Measurements from ENCODE around the gene NAE1. TPM values are rescaled to one million over a fixed set of nuclear protein-coding genes. Genes with fewer than 3 reads are reported as not detected.

Gene NAE1
- total and polyA plus RNA-seq, 12 donors = 30.9 to 94.7 (median 50.4) TPM

- H3K36me3 ChIP-seq (replicated peaks in 1 of 2) = no peaks in the 10 kb centered on the region
- no peak overlapping the region for H3K4me3 ChIP-seq
- TF ChIP-seq CTCF (IDR thresholded peaks at IDR 0.05) (no peak), POLR2A (IDR thresholded peaks at IDR 0.05) (no peak)
- peak in 1 of 7 donors; percentile 1 for DNase-seq
- H3K9me3 ChIP-seq (replicated peaks in 1 of 3) = no peaks in the 10 kb centered on the region
- peaks cover 22% of the 10 kb centered on the region for H3K27me3 ChIP-seq
- intact Hi-C loops (cut with DNase I) = loop anchor here in 1 of 2 donors (10.0 kb wide), 1 partner anchor 121 kb away; no protein-coding TSS in a partner anchor
- H3K4me1 ChIP-seq (replicated peaks in 1 of 2) = peaks cover 8 to 11% of the 10 kb centered on the region in 2 donors
- WGBS, 4 donors = 86 to 100% (median 90%) methylated on average over 1 of the region's 1 CpG
- H3K27ac ChIP-seq = no peak overlapping the region
Observed at GRCh38 chr16:66846266-66846665, 15.5 kb upstream of the NAE1 start.

GRCh38 chr16:66845791-66846221, 15.0 kb upstream of the NAE1 start:
- TF ChIP-seq POLR2A (IDR thresholded peaks at IDR 0.05) = no peak
- DNase-seq = peak in 5 of 7 donors; percentile 11 to 47 (median 28)
- H3K9me3 ChIP-seq (replicated peaks in 1 of 3) = no peaks in the 10 kb centered on the region
- peaks cover 8 to 11% of the 10 kb centered on the region in 2 donors for H3K4me1 ChIP-seq (replicated peaks in 1 of 2)
- H3K27me3 ChIP-seq = peaks cover 22% of the 10 kb centered on the region
- intact Hi-C loops (cut with DNase I) = loop anchor here in 1 of 2 donors (10.0 kb wide), 1 partner anchor 121 kb away; no protein-coding TSS in a partner anchor
- 24 to 51% (median 43%) methylated on average over 5 to 9 of the region's 9 CpGs for WGBS, 4 donors
- H3K4me3 ChIP-seq = no peak overlapping the region
- H3K27ac ChIP-seq = no peak overlapping the region
- H3K36me3 ChIP-seq (replicated peaks in 1 of 2) = no peaks in the 10 kb centered on the region

- H3K9me3 ChIP-seq (replicated peaks in 1 of 3) = no peaks in the 10 kb centered on the region
- H3K27me3 ChIP-seq = peaks cover 22% of the 10 kb centered on the region
- peak overlapping the region in 1 of 4 donors; percentile 52 for H3K4me3 ChIP-seq
- H3K4me1 ChIP-seq (replicated peaks in 1 of 2) = peaks cover 8 to 11% of the 10 kb centered on the region in 2 donors
- intact Hi-C loops (cut with DNase I) = loop anchor here in 1 of 2 donors (10.0 kb wide), 1 partner anchor 120 kb away; no protein-coding TSS in a partner anchor
- H3K36me3 ChIP-seq (replicated peaks in 1 of 2) = no peaks in the 10 kb centered on the region
- WGBS, 4 donors = 12 to 17% (median 16%) methylated on average over 7 to 10 of the region's 10 CpGs
- DNase-seq = no peak
- TF ChIP-seq CTCF (IDR thresholded peaks at IDR 0.05) (no peak), POLR2A (IDR thresholded peaks at IDR 0.05) (no peak)
- H3K27ac ChIP-seq = no peak overlapping the region
Observed at GRCh38 chr16:66845080-66845410, 14.3 kb upstream of the NAE1 start.

GRCh38 chr16:66844342-66845079, 13.7 kb upstream of the NAE1 start, which contains the start of gene CA7:
Gene CA7 (plus strand): TSS chr16:66844414. CDS start chr16:66844488, 74 bp downstream.
- Histone ChIP-seq H3K27ac (no peak within 1 kb of the TSS), H3K27me3 (peaks cover 22% of the 10 kb centered on the region), H3K9me3 (replicated peaks in 1 of 3) (no peaks in the 10 kb centered on the region), H3K4me1 (replicated peaks in 1 of 2) (peaks cover 8 to 11% of the 10 kb centered on the region in 2 donors), H3K4me3 (peak within 1 kb of the TSS in 2 of 4 donors; percentile 22 to 52), H3K36me3 (replicated peaks in 1 of 2) (no peaks in the 10 kb centered on the region)
- peak in 2 of 7 donors; percentile 13 to 30 for DNase-seq
- intact Hi-C loops (cut with DNase I) = loop anchor here in 1 of 2 donors (10.0 kb wide), 1 partner anchor 120 kb away; no protein-coding TSS in a partner anchor
- no peak for TF ChIP-seq POLR2A (IDR thresholded peaks at IDR 0.05)
- TF ChIP-seq CTCF (IDR thresholded peaks at IDR 0.05) = no peak
- WGBS, 4 donors = 1 to 2% (median 1%) methylated on average over 21 to 79 of the region's 79 CpGs; no CpG with 5 or more reads in 1 of the 4 donors

Measured in adrenal gland (tissue), 12 donors.